Trophoblast cell (in vitro differentiated cells and primary cell): ENCODE results near the gene PBX1.

Experiments
- DNase-seq, 2 donors: peaks; one replicate each; pipeline ENCODE4 v3.0.0-alpha.2; 2016
- H2AFZ ChIP-seq: 2 replicates; pipeline ENCODE4 v1.6.1; 2013; ENCODE audit warnings: low read length, moderate library complexity, mild to moderate bottlenecking; ENCODE audit not compliant: insufficient read depth, poor library complexity
- H2AK5ac ChIP-seq: 2 replicates; pipeline ENCODE4 v1.6.1; 2013; ENCODE audit warnings: mild to moderate bottlenecking, low read length
- H2BK120ac ChIP-seq: 2 replicates; pipeline ENCODE4 v1.6.1; 2013; ENCODE audit warnings: low read length, mild to moderate bottlenecking, moderate library complexity; ENCODE audit not compliant: insufficient read depth, poor library complexity
- H2BK12ac ChIP-seq: 2 replicates; pipeline ENCODE4 v1.6.1; 2013; ENCODE audit warnings: mild to moderate bottlenecking, low read length, moderate library complexity
- H2BK5ac ChIP-seq: 2 replicates; pipeline ENCODE4 v1.6.1; 2013; ENCODE audit warnings: low read length, low read depth, moderate library complexity, mild to moderate bottlenecking; ENCODE audit not compliant: poor library complexity
- H3K14ac ChIP-seq: 2 replicates; pipeline ENCODE4 v1.6.1; 2013; ENCODE audit warnings: mild to moderate bottlenecking, low read length
- H3K18ac ChIP-seq: 2 replicates; pipeline ENCODE4 v1.6.1; 2013; ENCODE audit warnings: mild to moderate bottlenecking, low read length
- H3K23ac ChIP-seq: 2 replicates; pipeline ENCODE4 v1.6.1; 2013; ENCODE audit warnings: low read length
- H3K27ac ChIP-seq: 2 replicates; pipeline ENCODE4 v1.5.1; 2013; ENCODE audit warnings: low read depth, mild to moderate bottlenecking, inconsistent platforms, low read length, moderate library complexity
- H3K27me3 ChIP-seq: 2 replicates; pipeline ENCODE4 v1.6.1; 2013; ENCODE audit warnings: inconsistent platforms, mild to moderate bottlenecking, low read length, moderate library complexity; ENCODE audit not compliant: insufficient read depth
- H3K36me3 ChIP-seq, 2 experiments: 1 replicate in 1 of 2; 2 replicates in 1 of 2; pipeline ENCODE4 v1.6.1; 2013; ENCODE audit warnings: low read length in 2 of 2, mild to moderate bottlenecking in 2 of 2, moderate library complexity in 1 of 2; ENCODE audit not compliant: insufficient read depth in 2 of 2, control insufficient read depth in 1 of 2
- H3K4ac ChIP-seq: 2 replicates; pipeline ENCODE4 v1.6.1; 2013; ENCODE audit warnings: low read depth, mild to moderate bottlenecking, low read length, moderate library complexity
- H3K4me1 ChIP-seq, 2 experiments: 1 replicate in 1 of 2; 2 replicates in 1 of 2; pipeline ENCODE4 v1.6.1; 2013; ENCODE audit warnings: low read length in 2 of 2, mild to moderate bottlenecking in 2 of 2, moderate library complexity in 1 of 2; ENCODE audit not compliant: insufficient read depth in 2 of 2, control insufficient read depth in 1 of 2
- H3K4me2 ChIP-seq: 2 replicates; pipeline ENCODE4 v1.6.1; 2013; ENCODE audit warnings: inconsistent platforms, mild to moderate bottlenecking, low read length, moderate library complexity
- H3K4me3 ChIP-seq: 2 replicates; pipeline ENCODE4 v1.5.1; 2013; ENCODE audit warnings: mild to moderate bottlenecking, low read depth, low read length, inconsistent platforms
- H3K79me1 ChIP-seq: one replicate; pipeline ENCODE4 v1.6.1; 2013; ENCODE audit warnings: low read length
- H3K79me2 ChIP-seq: 2 replicates; pipeline ENCODE4 v1.6.1; 2013; ENCODE audit warnings: low read length, mild to moderate bottlenecking; ENCODE audit not compliant: control insufficient read depth, insufficient read depth, poor library complexity
- H3K9ac ChIP-seq: 2 replicates; pipeline ENCODE4 v1.6.1; 2013; ENCODE audit warnings: mild to moderate bottlenecking, low read length
- H3K9me3 ChIP-seq: 2 replicates; pipeline ENCODE4 v1.6.1; 2013; ENCODE audit warnings: low read depth, mild to moderate bottlenecking, control low read depth, inconsistent platforms, low read length; ENCODE audit not compliant: insufficient read depth
- H4K12ac ChIP-seq: 2 replicates; pipeline ENCODE4 v1.6.1; 2013; ENCODE audit warnings: low read depth, mild to moderate bottlenecking, low read length, moderate library complexity
- H4K8ac ChIP-seq: 2 replicates; pipeline ENCODE4 v1.6.1; 2013; ENCODE audit warnings: low read depth, mild to moderate bottlenecking, low read length, moderate library complexity
- H4K91ac ChIP-seq: one replicate; pipeline ENCODE4 v1.6.1; 2013; ENCODE audit warnings: low read depth, mild to moderate bottlenecking, low read length, moderate library complexity
- WGBS: extraction: QIAGEN DNeasy Blood & Tissue Kit; methylation state at CpG from one replicate; pipeline ENCODE4 v1.1.7; 2013; ENCODE audit warnings: missing lambda C conversion rate; ENCODE audit not compliant: insufficient read length, insufficient coverage; ENCODE audit errors: extremely low coverage; 5-methylcytosine and 5-hydroxymethylcytosine counted together

PBX1 gene

GRCh38 chr1:164739189-164739588, 180.2 kb downstream of the PBX1 start:
- H3K4me2 ChIP-seq, result no peak overlapping the region
- no peak overlapping the region for H2AFZ ChIP-seq
- H3K4me3 ChIP-seq, result no peak overlapping the region
- no peaks in the 10 kb centered on the region for H3K79me2 ChIP-seq
- no peak overlapping the region for H3K18ac ChIP-seq
- peak overlapping the region; percentile 5 for H2BK12ac ChIP-seq
- H3K4ac ChIP-seq, result no peak overlapping the region
- no peak overlapping the region for H4K8ac ChIP-seq
- no peak overlapping the region for H3K23ac ChIP-seq
- H3K9ac ChIP-seq, result no peak overlapping the region
- peaks cover 0 to 1% of the 10 kb centered on the region in 2 experiments for H3K36me3 ChIP-seq
- no peak overlapping the region for H3K14ac ChIP-seq
- H3K4me1 ChIP-seq, result peaks cover 6% of the 10 kb centered on the region in 2 experiments
- H2BK120ac ChIP-seq, result no peak overlapping the region
- no peak overlapping the region for H2AK5ac ChIP-seq
- H4K12ac ChIP-seq, result no peak overlapping the region
- H4K91ac ChIP-seq, result peak overlapping the region; percentile 28
- H3K9me3 ChIP-seq, result no peaks in the 10 kb centered on the region
- peak overlapping the region; percentile 19 for H2BK5ac ChIP-seq
- H3K27ac ChIP-seq, result no peak overlapping the region
- no peak for DNase-seq
- peaks cover 11% of the 10 kb centered on the region for H3K79me1 ChIP-seq
- H3K27me3 ChIP-seq, result no peaks in the 10 kb centered on the region
- no CpG with 5 or more reads among the region's 10 CpGs for WGBS

- Histone ChIP-seq H2AFZ (no peak overlapping the region), H2BK120ac (no peak overlapping the region), H3K27ac (no peak overlapping the region), H3K9me3 (no peaks in the 10 kb centered on the region), H3K36me3 (peaks cover 0 to 1% of the 10 kb centered on the region in 2 experiments), H3K4me2 (no peak overlapping the region), H3K23ac (no peak overlapping the region), H3K9ac (no peak overlapping the region), H4K91ac (no peak overlapping the region), H3K4me1 (peaks cover 6% of the 10 kb centered on the region in 2 experiments), H3K27me3 (no peaks in the 10 kb centered on the region), H2BK5ac (no peak overlapping the region), H3K4me3 (no peak overlapping the region), H3K18ac (no peak overlapping the region), H3K79me1 (peaks cover 11% of the 10 kb centered on the region), H3K4ac (no peak overlapping the region), H2BK12ac (no peak overlapping the region), H2AK5ac (no peak overlapping the region), H4K12ac (no peak overlapping the region), H3K14ac (no peak overlapping the region), H4K8ac (no peak overlapping the region), H3K79me2 (no peaks in the 10 kb centered on the region)
- WGBS, result no CpG with 5 or more reads among the region's 3 CpGs
- DNase-seq, result no peak
These were observed 181.1 kb downstream of the PBX1 start for GRCh38 chr1:164740000-164740526.

GRCh38 chr1:164742745-164743144, 183.8 kb downstream of the PBX1 start:
- WGBS, result no CpG with 5 or more reads among the region's 3 CpGs
- H2BK120ac ChIP-seq, result no peak overlapping the region
- no peak overlapping the region for H2BK5ac ChIP-seq
- H3K4ac ChIP-seq, result no peak overlapping the region
- peaks cover 2% of the 10 kb centered on the region for H3K79me1 ChIP-seq
- H3K27me3 ChIP-seq, result no peaks in the 10 kb centered on the region
- H2BK12ac ChIP-seq, result no peak overlapping the region
- H2AK5ac ChIP-seq, result no peak overlapping the region
- no peak overlapping the region for H3K18ac ChIP-seq
- no peaks in the 10 kb centered on the region for H3K9me3 ChIP-seq
- no peaks in the 10 kb centered on the region for H3K79me2 ChIP-seq
- no peak overlapping the region for H3K4me2 ChIP-seq
- no peak overlapping the region for H3K27ac ChIP-seq
- H3K4me3 ChIP-seq, result no peak overlapping the region
- H3K14ac ChIP-seq, result no peak overlapping the region
- H3K23ac ChIP-seq, result no peak overlapping the region
- H4K12ac ChIP-seq, result no peak overlapping the region
- H2AFZ ChIP-seq, result no peak overlapping the region
- no peak for DNase-seq
- peaks cover 0 to 1% of the 10 kb centered on the region in 2 experiments for H3K36me3 ChIP-seq
- H3K9ac ChIP-seq, result no peak overlapping the region
- H4K8ac ChIP-seq, result no peak overlapping the region
- no peak overlapping the region for H4K91ac ChIP-seq
- H3K4me1 ChIP-seq, result no peaks in the 10 kb centered on the region

- no peak overlapping the region for H2BK12ac ChIP-seq
- H3K4me3 ChIP-seq, result no peak overlapping the region
- no peak for DNase-seq
These were observed 185.0 kb downstream of the PBX1 start for GRCh38 chr1:164743976-164744375.

More at GRCh38 chr1:164743976-164744375, 185.0 kb downstream of the PBX1 start:
- no peaks in the 10 kb centered on the region for H3K9me3 ChIP-seq
- no peak overlapping the region for H2AK5ac ChIP-seq
- H3K36me3 ChIP-seq, result peaks cover 0 to 1% of the 10 kb centered on the region in 2 experiments
- peaks cover 3 to 4% of the 10 kb centered on the region in 2 experiments for H3K4me1 ChIP-seq
- peaks cover 2% of the 10 kb centered on the region for H3K79me1 ChIP-seq
- H4K91ac ChIP-seq, result no peak overlapping the region
- no peaks in the 10 kb centered on the region for H3K27me3 ChIP-seq
- no peak overlapping the region for H2BK120ac ChIP-seq
- no peak overlapping the region for H3K4me2 ChIP-seq
- no peak overlapping the region for H3K4ac ChIP-seq
- H3K79me2 ChIP-seq, result no peaks in the 10 kb centered on the region
- H4K12ac ChIP-seq, result no peak overlapping the region
- no peak overlapping the region for H4K8ac ChIP-seq
- no peak overlapping the region for H3K27ac ChIP-seq
- H2BK5ac ChIP-seq, result no peak overlapping the region
- no CpG with 5 or more reads among the region's 2 CpGs for WGBS
- no peak overlapping the region for H3K23ac ChIP-seq
- no peak overlapping the region for H3K14ac ChIP-seq
- no peak overlapping the region for H3K9ac ChIP-seq
- H2AFZ ChIP-seq, result no peak overlapping the region
- H3K18ac ChIP-seq, result no peak overlapping the region
